CD4-positive, alpha-beta T cell treated with Interleukin-1 beta for 1 hour (primary cell): ENCODE measurements around the gene ZNF598.
"Not testable (repeated sequence)": the region's sequence is repeated elsewhere in the genome, so short reads cannot be mapped to it uniquely, and the experiment has no call there.

ENCODE experiments used
- DNase-seq, 2 donors: peaks; one replicate each; pipeline ENCODE4 v3.0.0-alpha.2; 2020 to 2022

The ZNF598 gene

GRCh38 chr16:1957434-1958142 lies 52.0 kb downstream of the ZNF598 start:
- DNase-seq, result not testable (repeated sequence)

- no peak for DNase-seq
Observed at GRCh38 chr16:1953734-1954133, 55.9 kb downstream of the ZNF598 start.

GRCh38 chr16:1950559-1950958 lies 59.1 kb downstream of the ZNF598 start:
- DNase-seq, result no peak

- no peak for DNase-seq
Observed at GRCh38 chr16:1950047-1950446, 59.6 kb downstream of the ZNF598 start.

- DNase-seq, result no peak
Observed at GRCh38 chr16:1949507-1949906, 60.1 kb downstream of the ZNF598 start.
